Activated naive CD4-positive, alpha-beta T cell treated with anti-CD3 and anti-CD28 coated beads, Interleukin-2, amount 50 U/mL, for 72 hours (primary cell): Measurements from ENCODE around the gene ENDOG. TPM values are rescaled to one million over a fixed set of nuclear protein-coding genes. Genes with fewer than 3 reads are reported as not detected.

Experiments used
- ATAC-seq, 2 donors: fragments of 150-1000 bp; cut with Tn5 transposase; 2 replicates each; pipeline ENCODE4 v1.10.0; 2021; ENCODE audit warnings: mild to moderate bottlenecking in 2 of 2, moderate library complexity in 2 of 2
- DNase-seq, 2 donors: peaks; one replicate each; pipeline ENCODE4 v3.0.0; 2021 to 2022; ENCODE audit warnings: low spot score in 2 of 2
- H3K27ac Mint-ChIP-seq, 2 donors: one replicate each; pipeline ENCODE4 v1.8.0; 2022; ENCODE audit warnings: mild to moderate bottlenecking in 2 of 2, mixed read lengths in 2 of 2
- H3K36me3 Mint-ChIP-seq, 2 donors: one replicate each; pipeline ENCODE4 v1.8.0; 2022; ENCODE audit warnings: mixed read lengths in 2 of 2
- H3K9me3 Mint-ChIP-seq, 2 donors: one replicate each; pipeline ENCODE4 v1.8.0; 2022; ENCODE audit warnings: mixed read lengths in 2 of 2
- total RNA-seq, 2 donors: library from RNA; stranded (reverse); gene quantifications; one replicate each; pipeline ENCODE4 v1.2.3, GENCODE V29; 2022

The ENDOG gene
- total RNA-seq, 2 donors from 2014 or later = 8.2 to 16.0 TPM

DNA sequence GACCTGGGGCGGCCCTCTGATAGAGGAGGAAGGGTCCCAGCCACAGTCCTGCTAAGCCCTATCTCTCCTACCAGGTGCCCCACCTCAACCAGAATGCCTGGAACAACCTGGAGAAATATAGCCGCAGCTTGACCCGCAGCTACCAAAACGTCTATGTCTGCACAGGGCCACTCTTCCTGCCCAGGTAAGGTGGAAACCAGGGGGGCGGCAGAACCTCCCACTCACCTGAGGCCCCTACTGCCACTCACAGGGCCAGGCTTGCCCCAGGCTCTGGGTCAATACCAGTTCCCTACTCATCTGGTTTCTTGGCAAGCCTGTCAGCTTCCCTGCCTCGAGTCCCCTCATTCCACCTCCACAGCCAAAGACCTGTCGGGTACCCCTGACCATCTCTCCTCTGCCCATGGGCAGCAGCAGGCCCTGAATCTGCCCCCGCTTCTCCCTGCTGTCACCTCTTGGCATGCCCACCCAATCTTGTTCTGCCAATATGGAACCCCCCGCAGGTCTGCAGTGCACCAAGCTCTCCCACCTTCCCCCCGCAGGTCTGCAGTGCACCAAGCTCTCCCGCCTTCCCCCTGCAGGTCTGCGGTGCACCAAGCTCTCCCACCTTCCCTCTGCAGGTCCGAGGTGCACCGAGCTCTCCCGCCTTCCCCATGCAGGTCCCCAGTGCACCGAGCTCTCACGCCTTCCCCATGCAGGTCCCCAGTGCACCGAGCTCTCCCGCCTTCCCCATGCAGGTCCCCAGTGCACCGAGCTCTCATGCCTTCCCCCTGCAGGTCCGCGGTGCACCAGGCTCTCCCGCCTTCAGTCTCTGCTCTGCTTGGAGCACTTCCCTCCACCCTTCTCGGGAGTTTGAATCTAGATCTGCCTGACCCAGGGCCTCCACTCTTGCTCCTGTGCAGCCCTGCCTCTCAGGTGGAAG is 2.6 kb downstream of the ENDOG start:
- DNase-seq = no peak
- H3K27ac Mint-ChIP-seq = peak overlapping the region; percentile 58 to 77
- H3K36me3 Mint-ChIP-seq = no peaks in the 10 kb centered on the region
- H3K9me3 Mint-ChIP-seq = no peaks in the 10 kb centered on the region
- ATAC-seq = no peak

DNA sequence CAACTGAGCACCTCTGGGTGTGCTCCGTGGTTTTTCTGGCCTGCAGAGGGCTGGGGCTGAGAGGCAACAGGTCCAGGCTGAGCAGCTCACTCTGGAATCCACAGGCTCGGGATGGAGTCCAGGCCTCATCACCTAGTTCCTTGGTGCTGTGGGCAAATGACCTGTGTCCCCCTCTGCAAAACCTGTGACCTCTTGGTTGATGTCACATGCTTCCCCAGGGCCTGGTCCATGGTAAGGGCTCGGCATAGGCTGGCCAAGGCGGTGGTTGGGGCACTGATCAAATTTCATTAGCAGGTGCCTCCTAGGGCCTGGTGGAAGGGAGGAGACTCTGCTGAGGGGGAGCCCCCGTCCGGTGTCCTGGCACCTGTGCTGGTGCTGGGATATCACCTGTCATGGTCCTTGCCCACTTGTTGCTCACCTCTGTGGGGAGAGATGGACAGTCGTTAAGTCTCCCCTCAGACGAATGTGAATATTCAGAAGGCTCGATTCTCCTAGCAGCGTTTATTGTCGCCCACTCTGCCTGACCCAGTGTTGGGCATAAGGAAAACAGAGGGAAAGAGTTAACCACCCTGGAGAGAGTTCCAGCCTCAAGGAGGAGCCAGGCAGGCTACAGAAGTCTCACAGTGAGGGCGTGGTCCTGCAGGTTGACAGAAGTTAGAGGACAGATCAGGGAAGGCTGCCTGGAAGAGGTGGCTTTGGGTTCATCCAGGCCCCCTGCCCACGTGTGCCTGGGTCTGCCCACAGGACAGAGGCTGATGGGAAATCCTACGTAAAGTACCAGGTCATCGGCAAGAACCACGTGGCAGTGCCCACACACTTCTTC is 3.5 kb downstream of the ENDOG start:
- ATAC-seq (no peak), DNase-seq (no peak)
- Mint-ChIP-seq H3K36me3 (no peaks in the 10 kb centered on the region), H3K27ac (peak overlapping the region; percentile 58 to 77), H3K9me3 (no peaks in the 10 kb centered on the region)

DNA sequence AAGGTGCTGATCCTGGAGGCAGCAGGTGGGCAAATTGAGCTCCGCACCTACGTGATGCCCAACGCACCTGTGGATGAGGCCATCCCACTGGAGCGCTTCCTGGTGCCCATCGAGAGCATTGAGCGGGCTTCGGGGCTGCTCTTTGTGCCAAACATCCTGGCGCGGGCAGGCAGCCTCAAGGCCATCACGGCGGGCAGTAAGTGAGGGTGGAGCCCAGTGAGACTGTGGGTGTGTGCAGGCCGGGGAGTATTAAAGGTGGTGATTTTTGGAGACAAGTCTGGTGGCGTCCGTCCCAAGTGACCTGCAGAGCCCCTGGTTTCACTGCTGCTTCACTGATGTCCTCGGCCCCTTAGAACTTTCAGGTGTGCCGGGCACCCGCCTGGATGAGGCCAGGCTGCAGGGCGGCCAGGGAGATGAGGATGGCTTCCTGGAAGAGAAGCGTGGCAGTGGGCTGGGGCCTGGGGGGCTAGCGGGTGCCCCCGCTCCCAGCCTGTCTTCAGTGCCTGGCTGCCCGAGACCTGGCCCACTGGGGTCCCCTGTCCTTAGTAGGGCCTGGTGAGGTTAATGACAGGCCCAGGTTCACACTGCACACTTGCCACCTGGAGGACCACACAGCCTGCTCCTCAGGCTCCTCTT is 4.2 kb downstream of the ENDOG start:
- no peak overlapping the region for H3K27ac Mint-ChIP-seq
- DNase-seq (no peak), ATAC-seq (no peak)
- H3K36me3 Mint-ChIP-seq = peaks cover 6 to 7% of the 10 kb centered on the region in 2 donors
- no peaks in the 10 kb centered on the region for H3K9me3 Mint-ChIP-seq

DNA sequence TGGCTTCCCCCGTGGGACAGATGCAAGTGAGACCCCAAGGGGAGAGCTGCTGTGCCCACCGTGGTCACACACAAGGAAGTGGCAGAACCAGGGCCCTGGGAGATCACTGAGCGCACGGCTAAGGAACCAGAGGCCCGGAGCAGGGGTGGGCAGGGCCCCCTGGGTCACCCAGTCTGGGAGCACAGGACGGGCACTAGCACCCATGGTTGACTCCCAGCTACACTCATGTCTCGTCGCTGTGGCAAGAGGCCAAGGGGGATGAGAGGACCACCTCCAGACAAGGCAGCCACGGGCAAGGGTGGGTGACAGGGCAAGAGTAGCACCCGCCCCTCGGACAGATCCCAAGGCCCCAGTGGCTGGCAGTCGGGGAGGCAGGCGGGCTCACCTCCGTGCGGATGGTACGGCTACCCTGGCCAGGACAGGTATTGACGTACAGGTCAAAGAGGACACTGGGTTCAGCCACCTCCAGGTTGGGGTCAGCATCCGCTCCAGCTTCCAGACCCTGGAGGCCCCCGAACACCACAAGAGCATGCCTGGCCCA is 5.1 kb downstream of the ENDOG start:
- ATAC-seq (no peak), DNase-seq (no peak)
- Mint-ChIP-seq H3K36me3 (peaks cover 8 to 13% of the 10 kb centered on the region in 2 donors), H3K9me3 (no peaks in the 10 kb centered on the region), H3K27ac (no peak overlapping the region)

DNA sequence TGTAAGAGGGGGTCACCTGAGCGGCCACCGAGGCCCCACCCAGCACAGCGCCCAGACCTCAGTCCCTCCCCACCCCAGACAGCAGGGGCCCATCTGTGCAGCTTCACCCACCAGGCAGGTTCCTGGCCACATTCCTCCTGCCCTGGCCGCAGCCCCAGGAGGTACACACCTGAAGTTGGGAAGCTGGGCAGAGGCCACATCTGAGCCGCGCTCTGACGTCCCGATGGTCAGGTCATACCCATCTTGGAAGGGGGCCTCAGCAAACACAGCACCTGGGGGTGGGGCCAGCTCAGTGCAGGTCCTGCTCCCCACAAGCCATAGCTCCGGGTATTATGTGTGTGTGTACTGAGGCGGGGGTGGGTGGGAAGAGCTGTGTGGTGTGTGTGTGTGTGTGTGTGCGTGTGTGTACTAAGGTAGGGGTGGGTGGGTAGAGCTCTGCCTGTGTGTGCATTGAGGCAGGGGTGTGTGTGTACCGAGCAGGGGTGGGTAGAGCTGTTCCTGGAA is 5.7 kb downstream of the ENDOG start:
- H3K27ac Mint-ChIP-seq = peak overlapping the region in 1 of 2 donors; percentile 36
- peaks cover 13 to 19% of the 10 kb centered on the region in 2 donors for H3K36me3 Mint-ChIP-seq
- no peak for ATAC-seq
- H3K9me3 Mint-ChIP-seq = no peaks in the 10 kb centered on the region
- no peak for DNase-seq

DNA sequence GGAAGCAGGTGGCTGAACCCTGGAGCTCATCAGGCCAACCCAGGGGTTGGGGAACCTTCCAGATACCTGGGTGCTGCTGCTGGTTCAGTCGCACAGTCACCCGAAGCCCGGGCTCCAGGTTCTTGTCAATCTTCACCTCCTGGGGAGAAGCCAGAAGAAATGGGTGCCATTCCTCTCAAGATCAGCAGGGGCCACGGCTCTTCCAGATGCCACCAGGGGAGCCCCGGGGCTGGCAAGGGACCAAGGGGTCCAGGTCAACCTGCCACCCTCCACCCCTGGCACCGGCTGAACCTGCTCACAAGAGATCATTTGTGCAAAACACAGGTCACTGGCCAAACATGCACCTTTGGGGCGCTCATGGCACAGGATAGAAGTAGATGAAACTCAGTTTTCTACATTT is 6.6 kb downstream of the ENDOG start:
- Mint-ChIP-seq H3K9me3 (no peaks in the 10 kb centered on the region), H3K27ac (peak overlapping the region in 1 of 2 donors; percentile 28), H3K36me3 (peaks cover 18 to 22% of the 10 kb centered on the region in 2 donors)
- DNase-seq (no peak), ATAC-seq (no peak)

DNA sequence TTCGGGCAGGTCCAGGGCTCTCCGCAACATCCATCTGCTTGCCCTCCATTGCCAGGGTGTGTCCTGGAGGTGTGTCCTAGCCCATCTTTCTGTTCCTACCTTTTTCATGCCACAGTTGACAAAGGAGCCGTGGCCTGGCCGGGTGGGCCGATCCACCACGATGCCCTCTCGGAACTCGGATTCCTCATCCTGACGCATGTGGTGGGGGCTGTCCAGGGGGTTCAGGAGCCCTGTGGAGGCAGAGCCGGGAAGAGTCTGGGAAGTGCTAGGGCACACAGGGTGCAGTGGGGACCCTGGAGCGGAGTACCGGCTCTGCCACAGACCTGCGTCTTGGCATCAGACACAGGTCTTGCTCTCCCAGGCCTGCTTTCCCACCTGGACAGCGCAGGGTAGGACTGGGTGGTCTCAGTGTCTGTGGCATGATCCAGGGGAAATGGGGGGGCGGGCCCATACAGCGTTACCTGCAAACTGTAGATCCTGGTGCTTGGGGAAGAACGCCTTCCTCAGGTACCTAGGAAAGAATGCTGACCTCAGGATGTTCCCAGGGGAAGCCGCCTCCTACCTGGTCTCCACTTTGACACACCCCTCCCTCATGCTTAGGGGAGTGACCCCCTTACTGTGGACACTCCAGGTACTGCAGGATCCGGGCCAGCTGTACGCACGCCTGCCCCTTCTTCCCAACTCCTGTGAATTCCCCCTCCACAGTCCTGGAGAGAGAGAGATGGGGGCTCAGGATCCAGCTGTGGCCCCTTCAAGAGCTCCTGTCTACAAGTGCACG is 7.8 kb downstream of the ENDOG start:
- DNase-seq = no peak
- H3K9me3 Mint-ChIP-seq = no peaks in the 10 kb centered on the region

DNA sequence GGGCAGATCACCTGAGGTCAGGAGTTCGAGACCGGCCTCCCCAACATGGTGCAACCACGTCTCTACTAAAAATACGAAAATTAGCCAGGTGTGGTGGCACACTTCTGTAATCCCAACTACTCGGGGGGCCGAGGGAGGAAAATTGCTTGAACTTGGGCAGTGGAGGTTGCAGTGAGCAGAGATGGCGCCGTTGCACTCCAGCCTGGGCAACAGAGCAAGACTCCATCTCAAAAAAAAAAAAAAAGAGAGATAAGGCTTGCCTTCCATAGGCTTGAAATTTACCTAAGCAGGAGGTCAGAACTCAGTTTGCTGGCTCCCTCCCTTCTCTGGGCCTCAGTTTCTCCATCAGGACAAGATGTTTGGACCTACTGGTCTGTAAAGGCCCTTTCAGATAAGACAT is 10.0 kb downstream of the ENDOG start:
- DNase-seq (no peak), ATAC-seq (no peak)
- H3K27ac Mint-ChIP-seq = peak overlapping the region; percentile 88 to 97
- H3K9me3 Mint-ChIP-seq = no peaks in the 10 kb centered on the region
- peaks cover 18 to 22% of the 10 kb centered on the region in 2 donors for H3K36me3 Mint-ChIP-seq

More for the DNA sequence above, 7.8 kb downstream of the ENDOG start:
- ATAC-seq = no peak
- Mint-ChIP-seq H3K36me3 (peaks cover 18 to 22% of the 10 kb centered on the region in 2 donors), H3K27ac (peak overlapping the region in 1 of 2 donors; percentile 28)

DNA sequence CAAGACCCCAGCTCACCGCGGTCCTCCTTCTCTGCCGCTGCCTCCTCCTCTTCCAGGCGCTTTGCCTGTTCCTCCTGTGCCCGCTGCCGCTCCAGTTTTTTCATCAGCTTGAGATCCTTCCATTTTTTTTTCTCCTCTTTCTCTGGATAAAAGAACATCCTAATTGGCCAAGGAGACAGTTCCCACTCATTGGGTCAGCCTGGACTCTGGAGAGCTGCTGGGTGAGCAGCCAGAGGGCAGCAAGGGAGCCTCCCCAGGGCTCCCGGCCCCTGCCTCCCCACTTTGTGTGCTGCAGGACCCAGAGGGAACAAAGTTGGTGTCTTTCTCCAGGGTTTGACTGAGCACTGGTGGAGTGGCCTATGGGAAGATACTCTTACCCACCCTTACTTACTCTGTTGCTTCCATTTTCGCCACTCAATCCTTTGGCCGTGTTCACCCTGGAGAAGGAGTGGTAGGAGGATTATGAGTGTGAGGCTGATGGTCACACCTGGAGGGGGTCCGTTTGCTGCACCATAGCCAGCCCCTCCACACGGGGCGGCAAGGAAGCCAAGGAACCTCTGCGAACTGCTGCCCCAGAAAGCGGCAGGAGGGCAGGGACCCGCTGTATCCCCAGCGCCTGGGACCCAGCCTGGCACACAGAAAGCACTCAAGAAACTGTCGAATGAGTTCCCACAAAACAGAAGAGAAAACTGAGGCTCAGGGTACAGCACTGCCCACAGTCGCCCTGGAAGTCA is 10.6 kb downstream of the ENDOG start:
- H3K9me3 Mint-ChIP-seq = no peaks in the 10 kb centered on the region
- H3K36me3 Mint-ChIP-seq = peaks cover 21 to 22% of the 10 kb centered on the region in 2 donors
- H3K27ac Mint-ChIP-seq = peak overlapping the region; percentile 88 to 97
- DNase-seq = no peak
- ATAC-seq = peak in 1 of 2 donors; percentile 0

DNA sequence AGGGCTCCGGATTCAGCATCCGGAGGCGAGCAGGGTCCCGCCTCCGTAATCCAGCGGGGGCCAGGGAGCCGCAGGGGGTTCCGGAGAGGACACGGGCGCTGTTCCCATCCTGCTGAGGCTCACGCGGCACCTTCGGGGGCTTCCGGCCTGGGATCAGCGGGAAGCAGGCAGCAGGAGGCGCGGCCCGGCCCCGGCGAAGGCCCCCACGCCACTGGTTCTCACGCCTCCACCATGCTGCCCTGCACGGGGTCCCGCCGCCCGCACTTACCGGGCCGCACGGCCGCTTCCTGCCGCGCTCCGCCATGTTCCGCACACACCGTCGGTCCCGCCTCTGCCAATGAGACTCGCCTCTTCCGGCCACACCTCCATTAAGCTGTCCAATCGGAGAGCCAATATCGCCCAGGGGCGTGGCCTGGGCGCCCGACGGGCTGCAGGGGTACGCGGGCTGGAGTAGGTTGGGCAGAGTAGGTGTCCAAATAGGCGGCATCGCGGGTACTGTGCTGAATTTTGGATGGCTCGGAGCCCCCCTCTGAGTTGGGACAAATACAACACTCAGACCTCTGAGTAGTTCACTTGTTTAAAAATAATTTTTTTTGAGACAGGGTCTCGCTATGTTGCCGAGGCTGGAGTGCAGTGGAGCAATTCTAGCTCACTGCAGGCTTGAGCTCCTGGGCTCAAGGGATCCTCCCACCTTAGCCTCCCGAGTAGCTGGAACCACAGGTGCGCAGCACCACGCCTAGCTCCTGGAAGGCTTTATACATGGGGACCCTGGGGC is 11.4 kb downstream of the ENDOG start, which contains the start of gene SPOUT1:
TSS of gene SPOUT1 (minus strand) at position 318 of the 775 bp plus-strand sequence. CDS start at position 304, 14 bp downstream.
- DNase-seq = peak; percentile 94
- peaks cover 22 to 23% of the 10 kb centered on the region in 2 donors for H3K36me3 Mint-ChIP-seq
- peak; percentile 98 to 99 for ATAC-seq
- no peaks in the 10 kb centered on the region for H3K9me3 Mint-ChIP-seq
- peak within 1 kb of the TSS; percentile 88 to 97 for H3K27ac Mint-ChIP-seq

DNA sequence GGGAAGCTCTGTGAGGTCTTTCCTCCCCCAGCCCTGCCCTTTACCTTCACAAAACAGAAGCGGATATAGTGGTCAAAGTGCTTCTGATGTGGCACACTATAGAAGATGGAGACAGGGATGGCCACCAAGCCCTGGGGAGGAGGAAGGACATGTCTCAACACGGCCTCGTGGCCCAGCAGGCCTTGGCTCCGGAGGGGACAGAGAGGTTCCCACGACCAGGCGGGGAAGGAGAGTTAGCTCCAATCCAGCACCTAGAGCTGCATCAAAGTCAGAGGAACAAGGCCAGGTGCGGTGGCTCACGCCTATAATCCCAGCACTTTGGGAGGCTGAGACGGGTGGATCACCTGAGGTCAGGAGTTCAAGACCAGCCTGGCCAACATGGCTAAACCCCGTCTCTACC is 15.4 kb downstream of the ENDOG start:
- no peak for DNase-seq
- peaks cover 6 to 27% of the 10 kb centered on the region in 2 donors for H3K36me3 Mint-ChIP-seq
- no peaks in the 10 kb centered on the region for H3K9me3 Mint-ChIP-seq
- ATAC-seq = no peak
- peak overlapping the region in 1 of 2 donors; percentile 68 for H3K27ac Mint-ChIP-seq

DNA sequence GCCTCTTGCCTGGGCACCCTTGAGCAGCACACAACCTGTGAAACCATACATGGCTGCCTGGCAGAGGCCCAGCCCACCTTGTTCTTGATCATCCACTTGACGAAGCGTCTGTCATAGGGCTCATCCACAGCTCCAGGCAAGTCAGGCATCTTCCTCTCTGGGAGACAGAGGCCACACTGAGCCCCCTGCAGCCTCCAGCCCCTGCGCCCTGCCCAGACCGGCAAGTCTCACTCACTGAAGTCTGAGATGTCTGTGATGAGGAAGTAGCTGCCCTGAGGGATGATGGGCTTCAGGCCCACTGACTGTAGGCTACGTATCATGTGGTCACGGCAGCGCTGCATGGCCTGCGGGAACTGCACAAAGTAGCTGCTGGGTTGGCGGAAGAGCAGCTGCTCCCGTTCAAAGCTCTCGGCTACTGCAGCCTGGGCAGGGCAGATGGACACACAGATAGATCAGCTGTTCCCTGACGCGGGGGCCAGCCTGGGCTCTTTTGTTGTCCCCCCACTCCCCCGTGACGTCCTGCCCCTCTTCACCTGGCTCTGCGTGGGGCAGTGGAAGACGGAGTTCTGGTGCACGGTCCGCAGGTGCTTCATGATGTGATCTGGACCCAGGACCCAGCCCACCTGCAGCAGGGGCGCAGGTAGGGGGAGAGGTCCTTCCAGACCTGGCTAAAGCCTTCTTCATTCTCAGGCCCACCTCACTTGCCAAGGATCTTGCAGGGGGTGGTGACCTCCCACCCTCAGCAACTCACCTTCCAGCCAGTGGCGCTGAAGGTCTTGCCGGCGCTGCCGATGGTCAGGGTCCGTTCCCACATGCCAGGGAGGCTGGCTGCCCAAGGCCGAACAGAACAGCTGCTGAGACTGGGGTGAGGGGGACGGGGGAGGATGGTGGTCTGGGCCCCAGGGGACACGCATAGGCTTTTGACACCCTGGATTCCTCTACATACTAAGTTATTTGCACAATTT is 17.2 kb downstream of the ENDOG start:
- H3K9me3 Mint-ChIP-seq = no peaks in the 10 kb centered on the region
- no peak for ATAC-seq
- no peak for DNase-seq
- H3K27ac Mint-ChIP-seq = peak overlapping the region in 1 of 2 donors; percentile 27
- H3K36me3 Mint-ChIP-seq = peaks cover 0 to 19% of the 10 kb centered on the region in 2 donors

DNA sequence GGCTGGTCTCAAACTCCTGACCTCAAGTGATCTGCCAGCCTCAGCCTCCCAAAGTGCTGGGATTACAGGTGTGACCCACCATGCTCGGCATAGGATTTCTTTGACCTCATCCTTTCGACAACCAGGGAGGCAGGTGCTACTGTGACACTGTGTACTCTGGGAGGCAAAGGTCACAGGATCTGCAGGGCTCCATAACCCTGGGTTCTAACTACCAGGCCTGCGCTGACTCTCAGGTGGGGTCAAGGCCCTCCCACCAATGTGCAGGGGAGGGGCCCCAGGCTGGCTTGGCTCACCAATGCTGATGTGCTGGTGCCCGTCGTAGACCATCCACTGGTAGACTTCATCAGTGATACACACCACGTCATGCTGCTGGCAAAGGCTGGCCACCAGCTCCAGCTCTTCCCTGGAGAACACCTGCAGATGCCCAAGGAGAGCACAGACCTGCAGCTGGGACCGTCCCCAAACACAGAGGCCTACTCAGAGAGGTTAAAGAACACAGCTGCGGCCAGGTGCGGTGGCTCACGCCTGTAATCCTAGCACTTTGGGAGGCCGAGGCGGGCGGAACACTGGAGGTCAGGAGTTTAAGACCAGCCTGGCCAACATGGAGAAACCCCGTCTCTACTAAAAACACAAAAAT is 18.3 kb downstream of the ENDOG start:
- Mint-ChIP-seq H3K9me3 (no peaks in the 10 kb centered on the region), H3K27ac (no peak overlapping the region), H3K36me3 (peaks cover 0 to 19% of the 10 kb centered on the region in 2 donors)
- DNase-seq (no peak), ATAC-seq (no peak)
